Prostate gland (tissue), 2 donors: ENCODE results near the gene SLC26A9. TPM values are rescaled to one million over a fixed set of nuclear protein-coding genes. Genes with fewer than 3 reads are reported as not detected.

Experiments
- DNase-seq: peaks from one replicate; pipeline ENCODE4 v3.0.0-alpha.2; 2019; ENCODE audit warnings: low spot score
- H3K27ac ChIP-seq, 2 donors: fragments of 200-600 bp; sonication (generic); 2 replicates each; pipeline ENCODE4 v1.5.1; 2017 to 2019
- H3K27me3 ChIP-seq: fragments of 200-600 bp; sonication (generic); replicated peaks from 2 replicates; pipeline ENCODE4 v1.5.1; 2019; ENCODE audit not compliant: insufficient read depth
- H3K36me3 ChIP-seq, 2 donors: fragments of 200-600 bp; sonication (generic); 1 replicate in 1 of 2; 2 replicates in 1 of 2; pipeline versions ENCODE4 v1.5.1 to v1.8.1; 2017 to 2019
- H3K4me1 ChIP-seq: fragments of 200-600 bp; sonication (generic); replicated peaks from 2 replicates; pipeline ENCODE4 v1.5.1; 2019
- H3K4me3 ChIP-seq, 2 donors: fragments of 200-600 bp; sonication (generic); 2 replicates each; pipeline ENCODE4 v1.5.1; 2017 to 2019
- H3K9me3 ChIP-seq: fragments of 200-600 bp; sonication (generic); 2 replicates; pipeline ENCODE4 v1.5.1; 2017
- POLR2A ChIP-seq: fragments of 450-650 bp; IDR thresholded peaks from one replicate; pipeline ENCODE4 v1.6.1; 2016; ENCODE audit warnings: antibody characterized with exemption, mild to moderate bottlenecking
- POLR2AphosphoS5 ChIP-seq: sonication (generic); formaldehyde crosslinking; IDR thresholded peaks from one replicate; pipeline ENCODE4 v1.6.1; 2017; ENCODE audit warnings: antibody characterized with exemption
- WGBS: methylation state at CpG from one replicate; pipeline ENCODE4 v1.1.5; 2018; 5-methylcytosine and 5-hydroxymethylcytosine counted together
- intact Hi-C: fragments of 100-400 bp; cut with DNase I; formaldehyde crosslinking; loops from one replicate; pipeline ENCODE4 v1.14.2; 2022
- total RNA-seq, 2 donors: library from RNA; depleted of rRNA; stranded (reverse); fragments of >200 nt; gene quantifications; one replicate each; pipeline ENCODE4 v1.1.0, GENCODE V29; 2016
- TF ChIP-seq, protein P1 (sequence below), 4 experiments: fragments of 200-600 bp in 2 of 4; fragments of 450-650 bp in 2 of 4; sonication (generic) in 2 of 4; IDR thresholded peaks; 1 replicate in 3 of 4; 2 replicates in 1 of 4; pipeline ENCODE4 v1.5.1; 2016 to 2019; ENCODE audit warnings: antibody characterized with exemption in 4 of 4, mild to moderate bottlenecking in 2 of 4, moderate library complexity in 2 of 4

The SLC26A9 gene
- total RNA-seq, 2 donors from 2014 or later: 0.09 TPM; not detected in 1

- TF ChIP-seq, protein P1, sequence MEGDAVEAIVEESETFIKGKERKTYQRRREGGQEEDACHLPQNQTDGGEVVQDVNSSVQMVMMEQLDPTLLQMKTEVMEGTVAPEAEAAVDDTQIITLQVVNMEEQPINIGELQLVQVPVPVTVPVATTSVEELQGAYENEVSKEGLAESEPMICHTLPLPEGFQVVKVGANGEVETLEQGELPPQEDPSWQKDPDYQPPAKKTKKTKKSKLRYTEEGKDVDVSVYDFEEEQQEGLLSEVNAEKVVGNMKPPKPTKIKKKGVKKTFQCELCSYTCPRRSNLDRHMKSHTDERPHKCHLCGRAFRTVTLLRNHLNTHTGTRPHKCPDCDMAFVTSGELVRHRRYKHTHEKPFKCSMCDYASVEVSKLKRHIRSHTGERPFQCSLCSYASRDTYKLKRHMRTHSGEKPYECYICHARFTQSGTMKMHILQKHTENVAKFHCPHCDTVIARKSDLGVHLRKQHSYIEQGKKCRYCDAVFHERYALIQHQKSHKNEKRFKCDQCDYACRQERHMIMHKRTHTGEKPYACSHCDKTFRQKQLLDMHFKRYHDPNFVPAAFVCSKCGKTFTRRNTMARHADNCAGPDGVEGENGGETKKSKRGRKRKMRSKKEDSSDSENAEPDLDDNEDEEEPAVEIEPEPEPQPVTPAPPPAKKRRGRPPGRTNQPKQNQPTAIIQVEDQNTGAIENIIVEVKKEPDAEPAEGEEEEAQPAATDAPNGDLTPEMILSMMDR (IDR thresholded peaks at IDR 0.05): no peak
- no peak for TF ChIP-seq POLR2A
- no peak for TF ChIP-seq POLR2AphosphoS5
- no peaks in the 10 kb centered on the region for H3K4me1 ChIP-seq
- no peaks in the 10 kb centered on the region for H3K9me3 ChIP-seq
- H3K36me3 ChIP-seq: no peaks in the 10 kb centered on the region
- no peak for DNase-seq
- no peak overlapping the region for H3K27ac ChIP-seq
- intact Hi-C loops: no loop called here
- 72% methylated on average over 12 of the region's 12 CpGs for WGBS
- H3K27me3 ChIP-seq: no peaks in the 10 kb centered on the region
- H3K4me3 ChIP-seq: no peak overlapping the region
Measured at GRCh38 chr1:205988585-205988995, 45.3 kb upstream of the SLC26A9 start.

DNA sequence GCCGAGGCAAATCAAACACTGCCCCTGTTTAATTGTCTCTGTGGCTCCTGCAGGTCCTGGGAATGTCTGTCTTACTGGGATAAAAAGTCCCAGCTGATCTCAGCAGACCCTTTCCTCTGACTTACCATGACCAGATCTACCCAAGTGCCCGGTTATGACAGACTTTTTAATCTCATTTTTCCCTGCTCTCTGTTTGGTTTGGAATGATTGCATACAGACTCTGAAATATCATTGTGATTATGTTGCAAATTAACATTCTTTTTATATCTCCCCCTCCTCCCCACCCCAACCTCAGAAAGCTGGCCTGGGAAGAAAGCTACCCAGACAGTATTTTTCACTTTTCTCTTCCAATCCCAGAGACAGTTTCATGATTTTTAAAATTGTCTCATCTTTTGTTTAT, 43.6 kb upstream of the SLC26A9 start:
- DNase-seq: no peak
- Histone ChIP-seq H3K9me3 (no peaks in the 10 kb centered on the region), H3K27me3 (no peaks in the 10 kb centered on the region), H3K27ac (peak overlapping the region in 1 of 2 donors; percentile 5), H3K36me3 (no peaks in the 10 kb centered on the region), H3K4me3 (no peak overlapping the region), H3K4me1 (no peaks in the 10 kb centered on the region)
- TF ChIP-seq POLR2AphosphoS5 (no peak), POLR2A (no peak)
- TF ChIP-seq, protein P1 (IDR thresholded peaks at IDR 0.05): no peak
- WGBS: 22% methylated on average over 2 of the region's 2 CpGs
- intact Hi-C loops: no loop called here

DNA sequence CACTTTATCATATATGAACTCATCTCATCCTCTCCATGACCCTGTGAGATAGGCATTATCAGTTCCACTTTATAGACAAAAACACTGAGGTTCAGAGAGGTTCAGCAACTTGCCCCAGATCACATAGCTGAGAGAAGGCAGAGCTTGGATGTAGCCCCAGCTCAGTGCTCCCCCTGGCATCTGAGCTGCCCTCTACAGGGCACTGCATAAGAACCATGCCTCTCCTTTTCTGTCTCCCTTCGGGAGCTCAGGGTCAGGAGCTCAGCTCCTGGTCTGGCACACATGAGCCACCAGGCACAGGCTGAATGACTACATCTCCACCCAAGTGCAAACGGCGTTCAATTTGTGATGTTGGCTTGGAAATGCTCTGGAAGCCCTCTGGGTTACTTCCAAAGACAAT, 43.0 kb upstream of the SLC26A9 start:
- peak overlapping the region in 1 of 2 donors; percentile 5 for H3K27ac ChIP-seq
- H3K9me3 ChIP-seq: no peaks in the 10 kb centered on the region
- TF ChIP-seq, protein P1 (IDR thresholded peaks at IDR 0.05): no peak
- TF ChIP-seq POLR2AphosphoS5 (no peak), POLR2A (no peak)
- intact Hi-C loops: no loop called here
- no peak for DNase-seq
- no peaks in the 10 kb centered on the region for H3K36me3 ChIP-seq
- H3K4me3 ChIP-seq: no peak overlapping the region
- WGBS: 48% methylated on average over 3 of the region's 3 CpGs
- no peaks in the 10 kb centered on the region for H3K4me1 ChIP-seq
- no peaks in the 10 kb centered on the region for H3K27me3 ChIP-seq

DNA sequence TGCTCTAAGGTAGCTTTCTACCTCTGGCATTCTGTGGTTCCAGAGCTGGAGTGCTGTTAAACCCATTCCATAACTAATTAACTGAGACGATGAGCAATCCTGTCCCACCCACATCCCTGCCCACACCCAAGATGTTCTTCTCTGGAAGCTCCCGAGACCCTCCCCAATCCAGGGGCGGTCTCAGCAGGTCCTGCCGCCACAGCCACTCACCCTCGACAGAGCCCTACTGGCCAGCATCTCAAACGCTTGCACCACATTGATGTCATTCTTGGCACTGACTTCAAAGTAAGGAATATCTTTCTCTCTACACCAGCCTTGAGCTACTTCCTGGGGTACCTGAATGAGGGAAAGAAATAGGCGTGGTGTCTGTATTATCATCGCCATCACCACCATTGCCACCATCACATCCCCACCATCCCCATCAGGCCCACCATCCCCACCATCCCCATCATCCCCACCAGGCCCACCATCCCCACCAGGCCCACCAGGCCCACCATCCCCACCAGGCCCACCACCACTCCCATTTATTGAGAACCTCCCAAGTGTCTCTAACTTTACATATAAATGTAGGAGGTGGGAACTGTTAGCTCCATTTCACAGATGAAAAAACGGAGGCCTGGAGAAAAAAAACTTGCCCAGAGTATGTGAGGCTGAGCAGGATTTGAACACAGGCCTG, 42.2 kb upstream of the SLC26A9 start:
- Histone ChIP-seq H3K4me1 (no peaks in the 10 kb centered on the region), H3K27ac (no peak overlapping the region), H3K9me3 (no peaks in the 10 kb centered on the region), H3K4me3 (no peak overlapping the region), H3K36me3 (no peaks in the 10 kb centered on the region), H3K27me3 (no peaks in the 10 kb centered on the region)
- DNase-seq: no peak
- WGBS: 76% methylated on average over 9 of the region's 9 CpGs
- intact Hi-C loops: loop anchor here (2.0 kb wide), 1 partner anchor 121 kb away; no protein-coding TSS in a partner anchor
- TF ChIP-seq POLR2AphosphoS5 (no peak), POLR2A (no peak)
- TF ChIP-seq, protein P1 (IDR thresholded peaks at IDR 0.05): no peak
